GM18870 (cell line): Measurements from ENCODE around the gene HNRNPA3.
"Not testable (repeated sequence)": the region's sequence is repeated elsewhere in the genome, so short reads cannot be mapped to it uniquely, and the experiment has no call there.

ENCODE experiments used
- ATAC-seq: cut with Tn5 transposase; IDR thresholded peaks from one replicate; pipeline ENCODE4 v1.9.1; 2021; ENCODE audit warnings: moderate library complexity; ENCODE audit not compliant: unreplicated experiment

Gene HNRNPA3

GRCh38 chr2:177212106-177212890 lies at the start of gene HNRNPA3:
Gene HNRNPA3, plus strand, starts transcription at chr2:177212794. Its CDS starts 6 bp downstream, at chr2:177212800.
- ATAC-seq = peak; percentile 77

- no peak for ATAC-seq
These were observed 48.5 kb upstream of the HNRNPA3 start for GRCh38 chr2:177164131-177164530.

GRCh38 chr2:177164584-177165052 lies 48.0 kb upstream of the HNRNPA3 start:
- no peak for ATAC-seq

GRCh38 chr2:177165061-177165583 lies 47.5 kb upstream of the HNRNPA3 start:
- no peak for ATAC-seq

GRCh38 chr2:177165721-177166711 lies 46.6 kb upstream of the HNRNPA3 start:
- ATAC-seq = peak; percentile 63

GRCh38 chr2:177169810-177170514 lies 42.6 kb upstream of the HNRNPA3 start:
- peak; percentile 60 for ATAC-seq

- no peak for ATAC-seq
These were observed 41.2 kb upstream of the HNRNPA3 start for GRCh38 chr2:177171418-177171865.

- no peak for ATAC-seq
These were observed 40.3 kb upstream of the HNRNPA3 start for GRCh38 chr2:177172034-177172880.

- no peak for ATAC-seq
These were observed 38.1 kb upstream of the HNRNPA3 start for GRCh38 chr2:177174486-177174885.

GRCh38 chr2:177175917-177176668 lies 36.5 kb upstream of the HNRNPA3 start:
- ATAC-seq = no peak

- ATAC-seq = no peak
These were observed 33.8 kb upstream of the HNRNPA3 start for GRCh38 chr2:177178797-177179196.

GRCh38 chr2:177179227-177179626 lies 33.4 kb upstream of the HNRNPA3 start:
- ATAC-seq = no peak

GRCh38 chr2:177179671-177180070 lies 32.9 kb upstream of the HNRNPA3 start:
- ATAC-seq = not testable (repeated sequence)

- no peak for ATAC-seq
These were observed 32.2 kb upstream of the HNRNPA3 start for GRCh38 chr2:177180269-177181000.

GRCh38 chr2:177183860-177184259 lies 28.7 kb upstream of the HNRNPA3 start:
- ATAC-seq = no peak

GRCh38 chr2:177184606-177185005 lies 28.0 kb upstream of the HNRNPA3 start:
- no peak for ATAC-seq

GRCh38 chr2:177186038-177186437 lies 26.6 kb upstream of the HNRNPA3 start:
- ATAC-seq = not testable (repeated sequence)

- ATAC-seq = no peak
These were observed 24.8 kb upstream of the HNRNPA3 start for GRCh38 chr2:177187631-177188312.
